ENCODE data around the gene NAB2. TPM values are rescaled to one million over a fixed set of nuclear protein-coding genes. Genes with fewer than 3 reads are reported as not detected.
A peak's percentile ranks its signal among the peaks of the same experiment; 100 is the strongest.

NAB2 gene
- total RNA-seq, 1 experiment from 2014 or later, result 30.6 TPM

DNA sequence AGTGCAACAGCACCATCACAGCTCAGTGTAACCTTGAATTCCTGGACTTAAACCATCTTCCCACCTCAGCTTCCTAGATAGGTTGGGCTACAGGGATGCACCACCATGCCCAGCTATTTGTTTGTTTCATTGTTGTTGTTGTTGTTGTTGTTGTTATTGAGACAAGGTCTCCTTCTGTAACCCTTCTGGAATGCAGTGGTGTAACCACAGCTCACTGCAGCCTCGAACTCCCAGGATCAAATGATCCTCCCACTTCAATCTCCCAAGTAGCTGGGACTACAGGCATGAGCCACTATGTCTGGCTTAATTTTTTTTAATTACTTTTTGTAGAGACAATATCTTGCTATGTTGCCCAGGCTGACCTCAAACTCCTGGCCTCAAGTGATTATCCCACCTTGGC lies 9.1 kb upstream of the NAB2 start:
- H3K4me3 Mint-ChIP-seq (ENCODE audit: unreplicated experiment), result no peak overlapping the region
- TF ChIP-seq, protein P1, sequence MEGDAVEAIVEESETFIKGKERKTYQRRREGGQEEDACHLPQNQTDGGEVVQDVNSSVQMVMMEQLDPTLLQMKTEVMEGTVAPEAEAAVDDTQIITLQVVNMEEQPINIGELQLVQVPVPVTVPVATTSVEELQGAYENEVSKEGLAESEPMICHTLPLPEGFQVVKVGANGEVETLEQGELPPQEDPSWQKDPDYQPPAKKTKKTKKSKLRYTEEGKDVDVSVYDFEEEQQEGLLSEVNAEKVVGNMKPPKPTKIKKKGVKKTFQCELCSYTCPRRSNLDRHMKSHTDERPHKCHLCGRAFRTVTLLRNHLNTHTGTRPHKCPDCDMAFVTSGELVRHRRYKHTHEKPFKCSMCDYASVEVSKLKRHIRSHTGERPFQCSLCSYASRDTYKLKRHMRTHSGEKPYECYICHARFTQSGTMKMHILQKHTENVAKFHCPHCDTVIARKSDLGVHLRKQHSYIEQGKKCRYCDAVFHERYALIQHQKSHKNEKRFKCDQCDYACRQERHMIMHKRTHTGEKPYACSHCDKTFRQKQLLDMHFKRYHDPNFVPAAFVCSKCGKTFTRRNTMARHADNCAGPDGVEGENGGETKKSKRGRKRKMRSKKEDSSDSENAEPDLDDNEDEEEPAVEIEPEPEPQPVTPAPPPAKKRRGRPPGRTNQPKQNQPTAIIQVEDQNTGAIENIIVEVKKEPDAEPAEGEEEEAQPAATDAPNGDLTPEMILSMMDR (IDR thresholded peaks at IDR 0.05; ENCODE audit: unreplicated experiment), result no peak
- peak overlapping the region; percentile 97 for H3K27ac Mint-ChIP-seq (ENCODE audit: low read depth, unreplicated experiment)
- intact Hi-C loops (cut with micrococcal nuclease), result no loop called here
- DNase-seq (ENCODE audit: unreplicated experiment), result no peak
- H3K4me1 Mint-ChIP-seq (ENCODE audit: insufficient read depth, unreplicated experiment), result no peaks in the 10 kb centered on the region
- H3K36me3 Mint-ChIP-seq (ENCODE audit: insufficient read depth, unreplicated experiment), result peaks cover 7% of the 10 kb centered on the region
- CTCF ChIA-PET, result interaction anchor here (0.6 to 8.1 kb wide), 14 partner anchors 11 to 394 kb away, joined by 3 to 66 read pairs (median 6); partner anchors contain the start of gene STAT6
- no TSS peak for BruUV-seq (replicated peaks)
- H3K27me3 Mint-ChIP-seq (ENCODE audit: insufficient read depth, unreplicated experiment), result no peaks in the 10 kb centered on the region
- no peaks in the 10 kb centered on the region for H3K9me3 Mint-ChIP-seq (ENCODE audit: unreplicated experiment)
- POLR2A ChIA-PET, result interaction anchor here (0.8 to 10.3 kb wide), 16 partner anchors 11 to 396 kb away, joined by 3 to 162 read pairs (median 7); partner anchors contain the start of genes LRP1, NAB2, NACA and PTGES3

DNA sequence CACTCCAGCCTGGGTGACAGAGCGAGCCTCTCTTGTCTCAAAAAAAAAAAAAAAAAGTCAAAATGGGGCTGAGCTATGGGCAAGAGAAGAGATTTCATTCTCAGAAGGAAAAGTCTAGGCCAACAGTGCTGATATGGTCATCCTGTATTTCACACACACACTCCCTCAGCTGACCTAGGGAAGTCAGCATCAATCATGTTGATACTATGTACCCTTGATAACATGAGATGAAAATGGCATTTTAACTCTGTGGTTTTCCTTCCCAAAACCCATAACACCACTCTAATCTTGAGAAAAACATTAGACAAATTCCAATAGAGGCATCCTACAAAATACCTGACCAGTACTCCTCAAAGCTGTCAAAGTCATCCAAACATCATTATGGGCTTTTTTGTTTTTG lies 8.1 kb upstream of the NAB2 start:
- intact Hi-C loops (cut with micrococcal nuclease), result no loop called here
- ChIA-PET CTCF (interaction anchor here (1.6 to 8.1 kb wide), 3 partner anchors 12 to 30 kb away, joined by 7 to 66 read pairs (median 14); partner anchors contain the start of gene STAT6), POLR2A (interaction anchor here (0.9 to 10.3 kb wide), 5 partner anchors 10 to 150 kb away, joined by 3 to 162 read pairs (median 26); partner anchors contain the start of genes NAB2 and STAT6)
- no peak overlapping the region for H3K27ac Mint-ChIP-seq (ENCODE audit: low read depth, unreplicated experiment)
- H3K4me1 Mint-ChIP-seq (ENCODE audit: insufficient read depth, unreplicated experiment), result peaks cover 3% of the 10 kb centered on the region
- no peaks in the 10 kb centered on the region for H3K9me3 Mint-ChIP-seq (ENCODE audit: unreplicated experiment)
- peaks cover 7% of the 10 kb centered on the region for H3K36me3 Mint-ChIP-seq (ENCODE audit: insufficient read depth, unreplicated experiment)
- DNase-seq (ENCODE audit: unreplicated experiment), result no peak
- H3K4me3 Mint-ChIP-seq (ENCODE audit: unreplicated experiment), result no peak overlapping the region
- BruUV-seq (replicated peaks), result no TSS peak
- H3K27me3 Mint-ChIP-seq (ENCODE audit: insufficient read depth, unreplicated experiment), result no peaks in the 10 kb centered on the region
- TF ChIP-seq, protein P1 (IDR thresholded peaks at IDR 0.05; ENCODE audit: unreplicated experiment), result no peak

DNA sequence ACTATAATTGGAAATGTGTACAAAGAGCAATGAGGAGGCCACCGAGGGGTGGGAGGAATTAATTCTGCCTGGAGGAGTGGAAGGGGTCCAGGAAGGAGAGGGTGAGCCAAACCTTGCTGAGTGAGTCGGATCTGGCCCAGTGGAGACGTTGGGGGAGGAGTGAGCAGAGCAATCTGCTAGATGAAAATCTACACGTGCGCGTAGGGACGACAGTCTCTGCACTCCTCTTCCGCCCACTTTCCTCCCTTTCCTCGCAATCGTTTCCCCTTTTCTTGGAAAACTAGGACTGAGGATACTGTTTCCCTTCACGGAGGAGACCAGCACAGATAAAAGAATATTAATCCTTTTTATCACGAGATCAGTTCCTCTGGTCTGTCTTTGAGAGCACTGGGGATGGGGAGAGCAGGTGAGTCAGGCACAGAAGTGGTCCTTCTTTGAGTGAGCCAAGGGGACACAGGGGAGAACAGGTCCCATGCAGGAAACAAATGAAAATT lies 2.9 kb upstream of the NAB2 start:
- Mint-ChIP-seq H3K4me3 (ENCODE audit: unreplicated experiment) (peak overlapping the region; percentile 90), H3K4me1 (ENCODE audit: insufficient read depth, unreplicated experiment) (peaks cover 17% of the 10 kb centered on the region), H3K27ac (ENCODE audit: low read depth, unreplicated experiment) (peak overlapping the region; percentile 94), H3K9me3 (ENCODE audit: unreplicated experiment) (no peaks in the 10 kb centered on the region), H3K36me3 (ENCODE audit: insufficient read depth, unreplicated experiment) (peaks cover 20% of the 10 kb centered on the region), H3K27me3 (ENCODE audit: insufficient read depth, unreplicated experiment) (no peaks in the 10 kb centered on the region)
- no TSS peak for BruUV-seq (replicated peaks)
- TF ChIP-seq, protein P1 (IDR thresholded peaks at IDR 0.05; ENCODE audit: unreplicated experiment), result no peak
- intact Hi-C loops (cut with micrococcal nuclease), result no loop called here
- POLR2A ChIA-PET, result interaction anchor here (0.6 to 16.5 kb wide), 8 partner anchors 7 to 101 kb away, joined by 3 to 610 read pairs (median 49); partner anchors contain the start of genes NEMP1 and STAT6
- CTCF ChIA-PET, result interaction anchor here (1.2 to 2.1 kb wide), 4 partner anchors 16 to 25 kb away, joined by 5 to 8 read pairs (median 6); partner anchors contain the start of gene STAT6
- DNase-seq (ENCODE audit: unreplicated experiment), result no peak

DNA sequence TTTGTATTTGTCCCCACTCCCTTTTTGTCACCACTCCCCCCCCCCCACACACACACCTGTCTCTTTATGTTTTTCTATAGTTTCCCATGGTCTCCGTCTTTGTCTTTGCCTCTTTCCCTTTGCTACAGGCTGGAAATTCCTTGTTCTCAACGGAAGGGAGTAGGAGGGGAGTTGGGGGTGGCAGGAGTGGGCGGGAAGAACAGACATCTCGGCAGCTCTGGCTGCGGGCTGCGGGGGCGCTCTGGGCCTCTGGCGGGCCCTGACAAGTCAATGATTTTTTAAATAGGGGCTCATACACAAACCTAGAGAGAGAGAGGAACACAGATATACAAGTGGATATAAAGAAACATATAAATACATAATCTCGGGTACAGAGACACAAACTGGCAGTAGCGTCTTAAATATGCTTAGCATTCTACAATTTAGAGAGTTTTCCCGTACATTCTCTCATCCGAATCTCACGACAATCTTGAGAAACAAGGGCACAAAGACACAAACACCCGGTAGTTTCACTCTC lies 2.4 kb upstream of the NAB2 start:
- intact Hi-C loops (cut with micrococcal nuclease), result no loop called here
- H3K27ac Mint-ChIP-seq (ENCODE audit: low read depth, unreplicated experiment), result peak overlapping the region; percentile 94
- H3K36me3 Mint-ChIP-seq (ENCODE audit: insufficient read depth, unreplicated experiment), result peaks cover 25% of the 10 kb centered on the region
- TF ChIP-seq, protein P1 (IDR thresholded peaks at IDR 0.05; ENCODE audit: unreplicated experiment), result no peak
- ChIA-PET CTCF (interaction anchor here (1.2 to 1.6 kb wide), 3 partner anchors 16 to 24 kb away, joined by 5 to 8 read pairs (median 6); partner anchors contain the start of gene STAT6), POLR2A (interaction anchor here (0.6 to 16.5 kb wide), 13 partner anchors 8 to 726 kb away, joined by 3 to 610 read pairs (median 10); partner anchors contain the start of genes LRP1, NEMP1, STAT2 and STAT6)
- H3K27me3 Mint-ChIP-seq (ENCODE audit: insufficient read depth, unreplicated experiment), result no peaks in the 10 kb centered on the region
- DNase-seq (ENCODE audit: unreplicated experiment), result peak; percentile 72
- no peaks in the 10 kb centered on the region for H3K9me3 Mint-ChIP-seq (ENCODE audit: unreplicated experiment)
- peaks cover 21% of the 10 kb centered on the region for H3K4me1 Mint-ChIP-seq (ENCODE audit: insufficient read depth, unreplicated experiment)
- peak overlapping the region; percentile 90 for H3K4me3 Mint-ChIP-seq (ENCODE audit: unreplicated experiment)
- TSS peak; percentile 66 for BruUV-seq (replicated peaks)
